ENCODE measurements around the gene ELMO1. TPM values are rescaled to one million over a fixed set of nuclear protein-coding genes. Genes with fewer than 3 reads are reported as not detected.

Gene ELMO1
- total and polyA plus RNA-seq, 2 of the 13 experiments (the other 11 are each of a cell fraction or from before 2014, with no cell fraction given) = 0.11 to 0.17 TPM

- Histone ChIP-seq H3K9me3 (ENCODE audit: low read length) (no peaks in the 10 kb centered on the region), H3K4me1 (ENCODE audit: insufficient read depth, low read length) (peaks cover 16% of the 10 kb centered on the region), H3K9ac (ENCODE audit: insufficient read depth, low read depth, low read length) (no peak overlapping the region), H3K27ac (ENCODE audit: extremely low read length, insufficient read depth, low read length) (no peak overlapping the region), H4K20me1 (ENCODE audit: insufficient read depth, low read length) (no peaks in the 10 kb centered on the region), H3K27me3 (ENCODE audit: control insufficient read depth in 1 of 2, insufficient read depth in 2 of 2, low read length in 2 of 2) (no peaks in the 10 kb centered on the region), H3K36me3 (replicated peaks in 1 of 2; ENCODE audit: control insufficient read depth in 1 of 2, insufficient read depth in 2 of 2, low read length in 2 of 2) (no peaks in the 10 kb centered on the region), H3K4me2 (ENCODE audit: low read depth, low read length) (no peak overlapping the region), H3K79me2 (ENCODE audit: insufficient read depth, low read length) (no peaks in the 10 kb centered on the region), H3K4me3 (replicated peaks in 1 of 3; ENCODE audit: insufficient read depth in 1 of 3, low read depth in 2 of 3, low read length in 3 of 3) (no peak overlapping the region), H2AFZ (ENCODE audit: low read length) (no peak overlapping the region)
- CTCF ChIA-PET (ENCODE audit: low intra/inter-chr PET ratio, low total read pairs) = no interaction called here
- ATAC-seq (no peak), DNase-seq (ENCODE audit: low spot score) (no peak), FAIRE-seq (no peak)
- WGBS (ENCODE audit: low lambda C conversion rate) = 71% methylated on average over 4 of the region's 4 CpGs
- TF ChIP-seq POLR2AphosphoS2 (IDR thresholded peaks at IDR 0.05; ENCODE audit: low read depth, low read length) (no peak), ATF7-NPFF (CRISPR knock-in tag; IDR thresholded peaks at IDR 0.05; ENCODE audit: low read depth) (no peak), ZNF580 (CRISPR knock-in tag; IDR thresholded peaks at IDR 0.05; ENCODE audit: borderline replicate concordance, low read depth) (no peak), ZNF740 (CRISPR knock-in tag; IDR thresholded peaks at IDR 0.05) (no peak), ZNF567 (CRISPR knock-in tag; IDR thresholded peaks at IDR 0.05; ENCODE audit: borderline replicate concordance) (no peak), AGO2 (optimal IDR thresholded peaks at IDR 0.05; ENCODE audit: low read depth, low read length) (no peak), ZNF33A (CRISPR knock-in tag; IDR thresholded peaks at IDR 0.05; ENCODE audit: borderline replicate concordance) (no peak), ZBTB38 (CRISPR knock-in tag; IDR thresholded peaks at IDR 0.05) (no peak), JARID2 (CRISPR knock-in tag; IDR thresholded peaks at IDR 0.05; ENCODE audit: insufficient replicate concordance) (no peak), ZNF20 (CRISPR knock-in tag; IDR thresholded peaks at IDR 0.05) (no peak), KAT8 (CRISPR knock-in tag; IDR thresholded peaks at IDR 0.05) (no peak), NFAT5 (CRISPR knock-in tag; IDR thresholded peaks at IDR 0.05) (no peak), RARG (CRISPR knock-in tag; IDR thresholded peaks at IDR 0.05; ENCODE audit: low read depth) (no peak), BCL3 (CRISPR knock-in tag; IDR thresholded peaks at IDR 0.05) (no peak), PHB2 (IDR thresholded peaks at IDR 0.05; ENCODE audit: partially characterized antibody) (no peak)
- no TSS peak for BruUV-seq (replicated peaks)
- in situ Hi-C loops (cut with HindIII; ENCODE audit: extremely low pct_ligation_motif_present, low pct_unique_long_range_greater_than_20kb) = no loop called here
- intact Hi-C loops (cut with micrococcal nuclease; ENCODE audit: unreplicated experiment) = no loop called here
- POLR2A ChIA-PET = no interaction called here
Measured at GRCh38 chr7:37068038-37068437, 380.6 kb downstream of the ELMO1 start.

All from HepG2 (cell line).